PC-9 (cell line): ENCODE results near the gene ADAP1. TPM values are rescaled to one million over a fixed set of nuclear protein-coding genes. Genes with fewer than 3 reads are reported as not detected.

Source experiments
- BruUV-seq: library from RNA; stranded (reverse); fragments of 400-500 nt; replicated peaks from 2 replicates; lab custom pipeline; 2021; lab: Mats Ljungman, UMichigan
- CTCF ChIA-PET: fragments of 300-600 bp; sonication (Branson Sonifier 250); formaldehyde crosslinking; loops from one replicate; lab custom pipeline; 2022; ENCODE audit warnings: antibody characterized with exemption; lab: Charles Lee
- POLR2A ChIA-PET: fragments of 300-600 bp; sonication (Branson Sonifier 250); formaldehyde crosslinking; loops from one replicate; lab custom pipeline; 2022; ENCODE audit warnings: antibody characterized with exemption; ENCODE audit not compliant: unreplicated experiment; lab: Charles Lee
- DNase-seq, 2 experiments: peaks; one replicate each; pipeline versions ENCODE4 v3.0.0 to v3.0.0-alpha.2; 2015 to 2022; ENCODE audit warnings: mixed read lengths in 1 of 2
- H2AFZ ChIP-seq: fragments of 200-600 bp; sonication (generic); 2 replicates; pipeline ENCODE4 v1.8.1; 2017; ENCODE audit warnings: antibody characterized with exemption
- H3F3A ChIP-seq: fragments of 200-600 bp; sonication (generic); 2 replicates; pipeline ENCODE4 v1.8.1; 2017; ENCODE audit warnings: antibody characterized with exemption, mild to moderate bottlenecking, low read depth; ENCODE audit not compliant: insufficient read depth
- H3K27ac ChIP-seq: fragments of 200-600 bp; sonication (generic); 2 replicates; pipeline ENCODE4 v1.6.1; 2016; ENCODE audit warnings: mixed run types
- H3K27me3 ChIP-seq: fragments of 200-600 bp; sonication (generic); 2 replicates; pipeline ENCODE4 v1.6.1; 2016; ENCODE audit warnings: low read depth, mixed run types; ENCODE audit not compliant: insufficient read depth
- H3K36me3 ChIP-seq: fragments of 200-600 bp; sonication (generic); 2 replicates; pipeline ENCODE4 v1.6.1; 2016; ENCODE audit warnings: low read depth, mixed run types
- H3K4me1 ChIP-seq: fragments of 200-600 bp; sonication (generic); replicated peaks from 2 replicates; pipeline ENCODE4 v1.6.1; 2016; ENCODE audit warnings: mixed run types; ENCODE audit not compliant: insufficient read depth
- H3K4me2 ChIP-seq: fragments of 200-600 bp; sonication (generic); 2 replicates; pipeline ENCODE4 v1.6.1; 2017; ENCODE audit warnings: mixed run types
- H3K4me3 ChIP-seq: fragments of 200-600 bp; sonication (generic); 2 replicates; pipeline ENCODE4 v1.6.1; 2016; ENCODE audit warnings: mixed run types
- H3K79me2 ChIP-seq: fragments of 200-600 bp; sonication (generic); 2 replicates; pipeline ENCODE4 v1.6.1; 2017; ENCODE audit warnings: low read depth, mixed run types
- H3K9me2 ChIP-seq: fragments of 200-600 bp; sonication (generic); 2 replicates; pipeline ENCODE4 v1.8.1; 2017; ENCODE audit warnings: mild to moderate bottlenecking; ENCODE audit not compliant: insufficient read depth
- H3K9me3 ChIP-seq: fragments of 200-600 bp; sonication (generic); 2 replicates; pipeline ENCODE4 v1.8.1; 2016; ENCODE audit warnings: low read depth; ENCODE audit not compliant: insufficient read depth
- H4K20me1 ChIP-seq: fragments of 200-600 bp; sonication (generic); 2 replicates; pipeline ENCODE4 v1.8.1; 2017; ENCODE audit not compliant: insufficient read depth
- EZH2 ChIP-seq: fragments of 200-600 bp; sonication (generic); IDR thresholded peaks from 2 replicates; pipeline ENCODE4 v1.8.0; 2017; ENCODE audit warnings: antibody characterized with exemption, low read depth
- intact Hi-C: fragments of 100-400 bp; cut with micrococcal nuclease; formaldehyde crosslinking; loops from one replicate; pipeline ENCODE4 v1.10.0; 2022; ENCODE audit not compliant: unreplicated experiment
- total RNA-seq: library from RNA; stranded (reverse); gene quantifications from 2 replicates; pipeline ENCODE4 v1.2.3, GENCODE V29; 2021
- TF ChIP-seq, protein P1 (sequence below): fragments of 200-600 bp; sonication (generic); conservative IDR thresholded peaks from 2 replicates; pipeline ENCODE4 v1.6.1; 2017; ENCODE audit warnings: mixed run types, antibody characterized with exemption, mild to moderate bottlenecking, moderate library complexity

ADAP1 gene
- total RNA-seq, 1 experiment from 2014 or later: 73.9 TPM

DNA sequence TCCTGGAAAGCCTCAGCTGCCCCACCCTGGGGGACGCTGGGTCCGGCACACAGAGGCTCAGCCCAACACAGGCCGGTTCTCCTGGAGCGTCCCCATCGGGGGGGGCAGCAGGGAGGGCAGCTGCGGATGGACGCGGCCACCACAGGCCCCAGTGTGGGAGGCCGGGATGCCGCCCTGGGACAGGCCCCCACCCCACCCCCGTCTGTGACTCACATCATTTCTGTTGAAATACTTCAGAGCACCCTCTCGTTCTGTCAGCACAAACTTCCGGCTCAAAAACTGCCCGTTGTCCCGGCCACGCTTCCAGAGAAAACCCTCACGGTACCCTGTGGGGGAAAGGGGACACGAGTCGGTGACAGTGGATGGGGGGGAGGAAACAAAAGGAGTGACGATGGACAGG, 49.6 kb downstream of the ADAP1 start:
- Histone ChIP-seq H3K36me3 (no peaks in the 10 kb centered on the region), H3K4me2 (no peak overlapping the region), H3K79me2 (no peaks in the 10 kb centered on the region), H3K9me2 (no peaks in the 10 kb centered on the region), H3F3A (peaks cover 18% of the 10 kb centered on the region; the same call in 1 of the 2 replicates), H3K9me3 (no peaks in the 10 kb centered on the region), H3K27me3 (no peaks in the 10 kb centered on the region), H4K20me1 (no peaks in the 10 kb centered on the region), H3K4me1 (peaks cover 4% of the 10 kb centered on the region), H2AFZ (no peak overlapping the region), H3K4me3 (no peak overlapping the region), H3K27ac (no peak overlapping the region)
- DNase-seq: no peak
- ChIA-PET CTCF (no interaction called here), POLR2A (no interaction called here)
- intact Hi-C loops: no loop called here
- TF ChIP-seq EZH2: no peak
- TF ChIP-seq, protein P1, sequence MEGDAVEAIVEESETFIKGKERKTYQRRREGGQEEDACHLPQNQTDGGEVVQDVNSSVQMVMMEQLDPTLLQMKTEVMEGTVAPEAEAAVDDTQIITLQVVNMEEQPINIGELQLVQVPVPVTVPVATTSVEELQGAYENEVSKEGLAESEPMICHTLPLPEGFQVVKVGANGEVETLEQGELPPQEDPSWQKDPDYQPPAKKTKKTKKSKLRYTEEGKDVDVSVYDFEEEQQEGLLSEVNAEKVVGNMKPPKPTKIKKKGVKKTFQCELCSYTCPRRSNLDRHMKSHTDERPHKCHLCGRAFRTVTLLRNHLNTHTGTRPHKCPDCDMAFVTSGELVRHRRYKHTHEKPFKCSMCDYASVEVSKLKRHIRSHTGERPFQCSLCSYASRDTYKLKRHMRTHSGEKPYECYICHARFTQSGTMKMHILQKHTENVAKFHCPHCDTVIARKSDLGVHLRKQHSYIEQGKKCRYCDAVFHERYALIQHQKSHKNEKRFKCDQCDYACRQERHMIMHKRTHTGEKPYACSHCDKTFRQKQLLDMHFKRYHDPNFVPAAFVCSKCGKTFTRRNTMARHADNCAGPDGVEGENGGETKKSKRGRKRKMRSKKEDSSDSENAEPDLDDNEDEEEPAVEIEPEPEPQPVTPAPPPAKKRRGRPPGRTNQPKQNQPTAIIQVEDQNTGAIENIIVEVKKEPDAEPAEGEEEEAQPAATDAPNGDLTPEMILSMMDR: no peak
- no TSS peak for BruUV-seq

GRCh38 chr7:903921-904755, 50.3 kb downstream of the ADAP1 start:
- peaks cover 18% of the 10 kb centered on the region; the same call in 1 of the 2 replicates for H3F3A ChIP-seq
- no TSS peak for BruUV-seq
- intact Hi-C loops: no loop called here
- no peaks in the 10 kb centered on the region for H3K79me2 ChIP-seq
- H3K27ac ChIP-seq: no peak overlapping the region
- H3K9me2 ChIP-seq: no peaks in the 10 kb centered on the region
- no peak for DNase-seq
- H3K4me1 ChIP-seq: peaks cover 4% of the 10 kb centered on the region
- POLR2A ChIA-PET: no interaction called here
- no peaks in the 10 kb centered on the region for H3K27me3 ChIP-seq
- no peaks in the 10 kb centered on the region for H4K20me1 ChIP-seq
- H3K4me2 ChIP-seq: no peak overlapping the region
- H3K4me3 ChIP-seq: no peak overlapping the region
- no peaks in the 10 kb centered on the region for H3K36me3 ChIP-seq
- CTCF ChIA-PET: no interaction called here
- no peaks in the 10 kb centered on the region for H3K9me3 ChIP-seq
- TF ChIP-seq, protein P1: no peak
- TF ChIP-seq EZH2: no peak
- no peak overlapping the region for H2AFZ ChIP-seq

- Histone ChIP-seq H3K4me2 (no peak overlapping the region), H3K79me2 (no peaks in the 10 kb centered on the region), H4K20me1 (no peaks in the 10 kb centered on the region), H3K4me3 (no peak overlapping the region), H3F3A (peaks cover 18% of the 10 kb centered on the region; the same call in 1 of the 2 replicates), H2AFZ (no peak overlapping the region), H3K9me3 (no peaks in the 10 kb centered on the region), H3K36me3 (no peaks in the 10 kb centered on the region), H3K27ac (no peak overlapping the region), H3K9me2 (no peaks in the 10 kb centered on the region), H3K27me3 (no peaks in the 10 kb centered on the region), H3K4me1 (peaks cover 4% of the 10 kb centered on the region)
- no TSS peak for BruUV-seq
- TF ChIP-seq EZH2: no peak
- TF ChIP-seq, protein P1: no peak
- no peak for DNase-seq
- ChIA-PET CTCF (no interaction called here), POLR2A (no interaction called here)
- intact Hi-C loops: no loop called here
Measured at GRCh38 chr7:902996-903395, 51.5 kb downstream of the ADAP1 start.
